Ectodermal cell (in vitro differentiated cells): Measurements from ENCODE around the gene DMKN.

Experiments
- H3K27ac ChIP-seq: 2 replicates; pipeline ENCODE4 v1.7.0; 2013; ENCODE audit warnings: mild to moderate bottlenecking, low read depth, low read length; ENCODE audit not compliant: insufficient read depth, poor library complexity, severe bottlenecking
- H3K27me3 ChIP-seq: 2 replicates; pipeline ENCODE4 v1.7.0; 2013; ENCODE audit warnings: mild to moderate bottlenecking, low read length; ENCODE audit not compliant: insufficient read depth, control insufficient read depth, poor library complexity, severe bottlenecking
- H3K36me3 ChIP-seq: one replicate; pipeline ENCODE4 v1.7.0; 2013; ENCODE audit warnings: low read length; ENCODE audit not compliant: control insufficient read depth, insufficient read depth
- H3K4me1 ChIP-seq: one replicate; pipeline ENCODE4 v1.7.0; 2013; ENCODE audit warnings: low read length; ENCODE audit not compliant: control insufficient read depth, insufficient read depth
- H3K4me3 ChIP-seq: 2 replicates; pipeline ENCODE4 v1.7.0; 2013; ENCODE audit warnings: low read depth, low read length, control low read depth; ENCODE audit not compliant: insufficient read depth
- H3K9me3 ChIP-seq: 2 replicates; pipeline ENCODE4 v1.7.0; 2013; ENCODE audit warnings: mild to moderate bottlenecking, low read length, moderate library complexity; ENCODE audit not compliant: control insufficient read depth
- WGBS, 2 experiments: methylation state at CpG; one replicate each; pipeline ENCODE4 v1.1.7; 2013; ENCODE audit warnings: missing lambda C conversion rate in 2 of 2; 5-methylcytosine and 5-hydroxymethylcytosine counted together

DMKN gene

DNA sequence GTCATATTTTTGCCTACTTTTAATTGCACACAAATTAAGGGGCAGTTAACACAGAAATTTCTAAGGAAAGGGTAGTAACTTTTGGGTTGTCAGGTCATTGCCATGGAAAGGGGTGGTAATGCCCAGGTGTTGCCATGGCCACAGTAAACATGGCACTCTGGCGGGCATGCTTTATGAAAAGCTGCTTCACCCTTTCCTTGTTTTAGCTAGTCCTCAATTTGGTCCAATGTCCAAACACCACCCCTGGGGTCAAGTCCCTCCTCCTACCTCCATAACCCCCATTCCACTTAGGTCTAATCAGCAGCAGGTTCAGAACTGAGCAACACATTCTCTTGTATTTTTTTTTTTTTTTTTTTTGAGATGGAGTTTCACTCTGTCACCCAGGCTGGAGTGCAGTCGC, 58.8 kb downstream of the DMKN start:
- no peaks in the 10 kb centered on the region for H3K27me3 ChIP-seq
- no peak overlapping the region for H3K27ac ChIP-seq
- H3K36me3 ChIP-seq = no peaks in the 10 kb centered on the region
- H3K9me3 ChIP-seq = no peaks in the 10 kb centered on the region
- 85 to 93% methylated on average over 2 of the region's 2 CpGs for WGBS, 2 experiments
- H3K4me1 ChIP-seq = no peaks in the 10 kb centered on the region
- no peak overlapping the region for H3K4me3 ChIP-seq

DNA sequence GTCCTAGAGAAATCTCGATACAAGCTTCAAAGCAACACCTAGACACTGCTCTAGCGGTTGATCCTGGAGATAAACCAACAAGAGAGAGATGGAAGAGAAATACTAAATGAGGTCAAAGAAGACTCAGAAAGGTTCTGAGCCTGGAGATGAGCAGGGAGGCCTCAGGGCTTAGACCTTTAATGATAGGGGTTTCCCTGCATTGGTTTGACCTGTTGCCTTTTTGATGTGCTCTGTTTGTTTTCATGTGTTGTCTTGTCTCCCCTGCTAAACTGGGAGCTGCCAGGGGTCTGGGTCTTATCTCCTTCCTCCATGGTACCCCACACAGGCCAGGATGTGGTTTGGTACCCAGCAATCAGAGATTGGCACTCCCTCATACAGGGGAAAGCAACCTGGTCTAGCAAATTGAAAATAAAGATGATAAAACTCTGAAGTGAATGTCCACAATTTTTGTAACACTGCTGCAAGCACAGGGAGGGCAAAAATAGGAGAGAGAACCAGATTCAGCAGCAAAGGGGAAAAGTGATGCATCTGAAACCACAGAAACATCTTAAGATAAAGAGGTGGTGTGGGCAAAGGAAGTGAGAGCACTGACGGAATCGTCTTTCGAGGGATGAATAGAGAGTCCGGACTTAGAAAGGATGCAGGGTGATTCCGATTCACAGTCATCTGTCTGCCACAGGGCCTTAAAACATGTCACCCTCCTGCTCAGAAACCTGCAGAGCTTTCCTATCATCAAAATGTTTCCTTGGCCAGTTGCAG, 61.9 kb downstream of the DMKN start:
- Histone ChIP-seq H3K27me3 (no peaks in the 10 kb centered on the region), H3K9me3 (no peaks in the 10 kb centered on the region), H3K36me3 (no peaks in the 10 kb centered on the region), H3K4me3 (no peak overlapping the region), H3K4me1 (no peaks in the 10 kb centered on the region), H3K27ac (no peak overlapping the region)
- WGBS, 2 experiments = 86 to 89% methylated on average over 7 of the region's 7 CpGs

- Histone ChIP-seq H3K9me3 (no peaks in the 10 kb centered on the region), H3K4me3 (no peak overlapping the region), H3K4me1 (no peaks in the 10 kb centered on the region), H3K36me3 (no peaks in the 10 kb centered on the region), H3K27ac (no peak overlapping the region), H3K27me3 (no peaks in the 10 kb centered on the region)
- 90 to 91% methylated on average over 27 of the region's 27 CpGs for WGBS, 2 experiments
Observed at GRCh38 chr19:35449359-35450043, 63.9 kb downstream of the DMKN start.

- Histone ChIP-seq H3K4me1 (no peaks in the 10 kb centered on the region), H3K4me3 (no peak within 1 kb of the TSS), H3K36me3 (no peaks in the 10 kb centered on the region), H3K27ac (no peak within 1 kb of the TSS), H3K27me3 (no peaks in the 10 kb centered on the region), H3K9me3 (no peaks in the 10 kb centered on the region)
- 88 to 92% methylated on average over 12 of the region's 12 CpGs for WGBS, 2 experiments
Observed at GRCh38 chr19:35447606-35448469, 65.6 kb downstream of the DMKN start, which contains the start of gene FFAR2. Gene FFAR2, plus strand, starts transcription at chr19:35448257. Its CDS starts 1,458 bp downstream, at chr19:35449715.
